Measurements from ENCODE around the gene TPH2. TPM values are rescaled to one million over a fixed set of nuclear protein-coding genes. Genes with fewer than 3 reads are reported as not detected.

The TPH2 gene
- total RNA-seq, 2 experiments from 2014 or later = not detected

GRCh38 chr12:72075891-72076557 is 137.4 kb downstream of the TPH2 start:
- H3K4me3 Mint-ChIP-seq = no peak overlapping the region
- no peaks in the 10 kb centered on the region for H3K36me3 Mint-ChIP-seq (ENCODE audit: low read depth)
- no peak overlapping the region for H3K27ac Mint-ChIP-seq
- DNase-seq (no peak), ATAC-seq (no peak)
- POLR2A ChIA-PET = no interaction called here
- intact Hi-C loops (cut with DNase I, micrococcal nuclease) = no loop called here
- H3K27me3 Mint-ChIP-seq = peaks cover 5% of the 10 kb centered on the region
- CTCF ChIA-PET = no interaction called here
- H3K9me3 Mint-ChIP-seq (ENCODE audit: low read depth) = peaks cover 6% of the 10 kb centered on the region
- no peaks in the 10 kb centered on the region for H3K4me1 Mint-ChIP-seq

GRCh38 chr12:72076558-72076915 is 137.9 kb downstream of the TPH2 start:
- ATAC-seq = no peak
- no peak overlapping the region for H3K27ac Mint-ChIP-seq
- POLR2A ChIA-PET = no interaction called here
- no peak overlapping the region for H3K4me3 Mint-ChIP-seq
- CTCF ChIA-PET = no interaction called here
- H3K9me3 Mint-ChIP-seq (ENCODE audit: low read depth) = peaks cover 3% of the 10 kb centered on the region
- peaks cover 6% of the 10 kb centered on the region for H3K27me3 Mint-ChIP-seq
- DNase-seq = no peak
- H3K4me1 Mint-ChIP-seq = no peaks in the 10 kb centered on the region
- no peaks in the 10 kb centered on the region for H3K36me3 Mint-ChIP-seq (ENCODE audit: low read depth)
- intact Hi-C loops (cut with DNase I, micrococcal nuclease) = no loop called here

- intact Hi-C loops (cut with DNase I, micrococcal nuclease) = no loop called here
- no peaks in the 10 kb centered on the region for H3K9me3 Mint-ChIP-seq (ENCODE audit: low read depth)
- H3K4me1 Mint-ChIP-seq = no peaks in the 10 kb centered on the region
- H3K36me3 Mint-ChIP-seq (ENCODE audit: low read depth) = no peaks in the 10 kb centered on the region
- ATAC-seq (no peak), DNase-seq (no peak)
- no peak overlapping the region for H3K27ac Mint-ChIP-seq
- H3K4me3 Mint-ChIP-seq = no peak overlapping the region
- H3K27me3 Mint-ChIP-seq = peaks cover 6% of the 10 kb centered on the region
- POLR2A ChIA-PET = no interaction called here
- CTCF ChIA-PET = no interaction called here
Measured at GRCh38 chr12:72077111-72077820, 138.6 kb downstream of the TPH2 start.

- Mint-ChIP-seq H3K27ac (no peak overlapping the region), H3K4me1 (no peaks in the 10 kb centered on the region), H3K36me3 (ENCODE audit: low read depth) (no peaks in the 10 kb centered on the region), H3K27me3 (peaks cover 13% of the 10 kb centered on the region), H3K9me3 (ENCODE audit: low read depth) (no peaks in the 10 kb centered on the region), H3K4me3 (no peak overlapping the region)
- ATAC-seq = no peak
- POLR2A ChIA-PET = no interaction called here
- intact Hi-C loops (cut with DNase I, micrococcal nuclease) = no loop called here
- CTCF ChIA-PET = no interaction called here
- DNase-seq = no peak
Measured at GRCh38 chr12:72081777-72082176, 143.1 kb downstream of the TPH2 start.

Other genes starting within 250 kb of the TPH2 start
- 10 to 100 TPM; 88.9 to 98.9 TPM for gene RAB21, start 184.0 kb upstream of the TPH2 start, total RNA-seq
- gene TBC1D15, start 99.1 kb upstream of the TPH2 start, total RNA-seq = 10 to 100 TPM; 50.3 to 59.1 TPM